Body of pancreas (tissue), 4 donors: ENCODE results near the gene EREG.

ENCODE experiments used
- CTCF ChIP-seq, 7 experiments: fragments of 450-650 bp in 4 of 7; fragments of 200-600 bp in 3 of 7; sonication (generic) in 3 of 7; IDR thresholded peaks; one replicate each; pipeline ENCODE4 v1.5.1; 2016 to 2019; ENCODE audit warnings: antibody characterized with exemption in 7 of 7
- POLR2A ChIP-seq, 3 donors: fragments of 450-650 bp; IDR thresholded peaks; one replicate each; pipeline ENCODE4 v1.6.1; 2016; ENCODE audit warnings: antibody characterized with exemption in 3 of 3, mild to moderate bottlenecking in 2 of 3

GRCh38 chr4:74386159-74386558 is 21.2 kb downstream of the EREG start:
- TF ChIP-seq CTCF (IDR thresholded peaks at IDR 0.05) (no peak), POLR2A (IDR thresholded peaks at IDR 0.05) (no peak)
